GM12891 (cell line): ENCODE results near the gene CDH4.

Experiments used
- POLR2A ChIP-seq: IDR thresholded peaks from 2 replicates; pipeline ENCODE4 v1.6.1; 2011; ENCODE audit warnings: low read depth, low read length, control low read depth
- POLR2AphosphoS5 ChIP-seq: IDR thresholded peaks from 2 replicates; pipeline ENCODE4 v1.6.1; 2011; ENCODE audit warnings: low read depth, low read length, control low read depth
- POU2F2 ChIP-seq: IDR thresholded peaks from 2 replicates; pipeline ENCODE4 v1.6.1; 2011; ENCODE audit warnings: low read depth, mild to moderate bottlenecking, control low read depth, low read length, moderate library complexity
- SPI1 ChIP-seq: IDR thresholded peaks from 2 replicates; pipeline ENCODE4 v1.6.1; 2011; ENCODE audit warnings: low read depth, low read length, control low read depth
- TAF1 ChIP-seq: IDR thresholded peaks from 2 replicates; pipeline ENCODE4 v1.6.1; 2011; ENCODE audit warnings: low read depth, low read length, control low read depth

DNA sequence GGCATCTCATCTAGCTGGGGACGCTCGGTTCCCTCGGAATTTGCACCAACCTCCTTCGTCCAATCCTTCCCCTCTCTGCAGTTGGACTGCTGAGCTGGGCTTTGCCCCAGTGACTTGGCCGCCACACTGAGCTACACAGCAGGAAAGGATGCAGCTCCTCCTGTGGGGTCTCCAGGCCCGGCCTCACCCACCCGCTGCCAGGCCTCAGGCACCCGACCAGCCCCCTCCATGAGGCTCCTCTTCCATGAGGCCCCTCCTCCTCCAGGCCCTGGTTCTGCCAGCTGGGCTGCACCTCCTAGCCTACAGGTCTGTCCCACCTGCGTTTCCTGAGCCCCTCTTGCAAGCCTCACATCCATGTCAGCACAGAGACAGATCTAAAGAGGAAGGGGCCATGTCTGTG, 443.7 kb downstream of the CDH4 start:
- TF ChIP-seq POLR2A = no peak
- TF ChIP-seq TAF1 = no peak
- TF ChIP-seq POLR2AphosphoS5 = no peak
- no peak for TF ChIP-seq SPI1
- TF ChIP-seq POU2F2 = no peak
